ENCODE results near the gene NOP56.

NOP56 gene

DNA sequence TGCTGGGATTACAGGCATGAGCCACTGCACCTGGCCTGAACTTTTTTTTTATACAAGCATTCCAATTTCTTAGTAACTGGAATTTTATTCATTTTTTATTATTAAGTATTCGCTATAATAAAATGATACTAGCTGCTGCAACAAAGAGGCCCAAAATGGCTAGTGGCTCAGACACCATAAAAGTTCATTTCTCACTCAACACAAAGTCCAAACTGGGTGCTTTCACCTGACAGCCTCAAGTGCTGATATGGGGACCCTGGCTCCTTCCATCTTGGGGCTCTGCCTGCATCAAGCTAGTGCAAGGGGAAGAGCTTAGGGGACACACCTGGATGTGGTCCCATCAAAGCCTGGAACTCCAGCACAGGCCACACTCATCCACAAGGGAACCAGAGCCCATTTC is 12.2 kb upstream of the NOP56 start:
- TF ChIP-seq, protein P1, sequence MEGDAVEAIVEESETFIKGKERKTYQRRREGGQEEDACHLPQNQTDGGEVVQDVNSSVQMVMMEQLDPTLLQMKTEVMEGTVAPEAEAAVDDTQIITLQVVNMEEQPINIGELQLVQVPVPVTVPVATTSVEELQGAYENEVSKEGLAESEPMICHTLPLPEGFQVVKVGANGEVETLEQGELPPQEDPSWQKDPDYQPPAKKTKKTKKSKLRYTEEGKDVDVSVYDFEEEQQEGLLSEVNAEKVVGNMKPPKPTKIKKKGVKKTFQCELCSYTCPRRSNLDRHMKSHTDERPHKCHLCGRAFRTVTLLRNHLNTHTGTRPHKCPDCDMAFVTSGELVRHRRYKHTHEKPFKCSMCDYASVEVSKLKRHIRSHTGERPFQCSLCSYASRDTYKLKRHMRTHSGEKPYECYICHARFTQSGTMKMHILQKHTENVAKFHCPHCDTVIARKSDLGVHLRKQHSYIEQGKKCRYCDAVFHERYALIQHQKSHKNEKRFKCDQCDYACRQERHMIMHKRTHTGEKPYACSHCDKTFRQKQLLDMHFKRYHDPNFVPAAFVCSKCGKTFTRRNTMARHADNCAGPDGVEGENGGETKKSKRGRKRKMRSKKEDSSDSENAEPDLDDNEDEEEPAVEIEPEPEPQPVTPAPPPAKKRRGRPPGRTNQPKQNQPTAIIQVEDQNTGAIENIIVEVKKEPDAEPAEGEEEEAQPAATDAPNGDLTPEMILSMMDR (conservative IDR thresholded peaks at IDR 0.05; ENCODE audit: low read depth, low read length): no peak
- no peak for DNase-seq (ENCODE audit: low read depth)
- no peak overlapping the region for H3K4me3 ChIP-seq (ENCODE audit: low read depth, low read length)

DNA sequence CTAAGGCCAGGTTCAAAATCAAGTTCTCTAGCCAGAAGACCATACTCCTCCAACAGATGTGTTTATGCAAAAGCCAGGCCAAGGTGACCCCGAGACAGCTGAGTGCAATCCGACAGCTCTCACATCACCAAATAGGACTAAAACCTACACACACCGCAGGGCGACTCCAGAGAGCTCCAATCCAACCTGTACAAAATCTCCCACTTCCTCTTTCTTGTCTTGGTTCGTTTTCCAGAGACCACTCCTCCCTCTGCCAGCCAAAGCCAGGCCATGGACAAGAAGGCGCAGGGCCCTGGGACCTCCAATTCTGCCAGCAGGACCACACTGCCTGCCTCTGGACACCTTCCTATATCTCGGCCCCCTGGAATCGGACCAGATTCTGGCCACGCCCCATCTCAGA is 11.5 kb upstream of the NOP56 start:
- DNase-seq (ENCODE audit: low read depth): no peak
- no peak overlapping the region for H3K4me3 ChIP-seq (ENCODE audit: low read depth, low read length)
- TF ChIP-seq, protein P1 (conservative IDR thresholded peaks at IDR 0.05; ENCODE audit: low read depth, low read length): no peak

DNA sequence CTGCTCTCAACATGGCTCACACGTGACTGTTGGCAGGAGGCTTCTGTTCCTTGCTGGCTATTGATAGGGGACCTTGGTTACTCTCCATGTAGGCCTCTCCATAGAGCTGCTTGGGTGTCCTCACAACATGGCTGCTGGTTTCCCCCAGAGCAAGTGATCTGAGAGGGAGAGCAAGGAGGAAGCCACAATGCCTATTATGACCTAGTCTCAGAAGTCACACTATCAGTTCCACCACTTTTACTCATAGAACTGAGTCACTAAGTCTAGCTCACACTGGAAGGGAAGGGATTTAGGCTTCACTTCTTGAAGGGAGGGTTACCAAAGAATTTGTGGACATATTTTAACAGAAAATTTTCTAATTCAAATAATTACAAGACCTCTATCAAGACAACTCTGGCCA is 8.7 kb upstream of the NOP56 start:
- TF ChIP-seq, protein P1 (conservative IDR thresholded peaks at IDR 0.05; ENCODE audit: low read depth, low read length): no peak
- no peak for DNase-seq (ENCODE audit: low read depth)
- H3K4me3 ChIP-seq (ENCODE audit: low read depth, low read length): no peak overlapping the region

DNA sequence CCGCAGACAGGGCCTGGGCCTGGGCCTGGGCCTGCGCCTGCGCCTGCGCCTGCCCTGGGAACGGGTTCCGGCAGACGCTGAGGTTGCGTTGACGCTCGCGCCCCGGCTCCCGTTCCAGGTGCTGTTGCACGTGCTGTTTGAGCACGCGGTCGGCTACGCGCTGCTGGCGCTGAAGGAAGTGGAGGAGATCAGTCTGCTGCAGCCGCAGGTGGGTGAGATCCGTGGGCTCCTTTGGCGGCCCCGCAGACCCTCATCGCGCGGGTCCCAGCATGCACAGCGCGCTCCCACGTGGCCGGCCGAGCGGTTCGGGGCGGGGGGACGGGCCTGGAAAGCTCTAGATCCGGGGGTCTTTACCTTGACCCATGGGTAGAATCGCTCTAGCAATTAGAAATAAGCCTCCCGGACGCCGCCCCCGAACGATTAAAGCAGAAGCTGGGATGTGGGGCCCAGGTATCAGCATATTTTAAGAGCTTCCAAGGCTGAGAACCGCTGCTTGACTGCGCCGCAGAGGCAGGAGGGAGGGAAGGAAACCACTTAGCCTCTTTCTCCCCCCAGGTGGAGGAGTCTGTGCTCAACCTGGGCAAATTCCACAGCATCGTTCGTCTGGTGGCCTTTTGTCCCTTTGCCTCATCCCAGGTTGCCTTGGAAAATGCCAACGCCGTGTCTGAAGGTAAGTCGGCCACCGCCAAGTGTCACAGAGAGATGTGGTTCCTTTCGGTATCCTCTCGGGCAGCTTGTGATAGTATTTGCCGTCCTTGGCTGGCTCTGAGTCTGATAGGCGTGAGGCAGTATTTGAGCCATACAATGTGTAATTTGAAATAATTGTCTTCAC is 508 bp downstream of the NOP56 start:
- TF ChIP-seq, protein P1 (conservative IDR thresholded peaks at IDR 0.05; ENCODE audit: low read depth, low read length): no peak
- DNase-seq (ENCODE audit: low read depth): peak; percentile 13
- H3K4me3 ChIP-seq (ENCODE audit: low read depth, low read length): peak overlapping the region; percentile 98

DNA sequence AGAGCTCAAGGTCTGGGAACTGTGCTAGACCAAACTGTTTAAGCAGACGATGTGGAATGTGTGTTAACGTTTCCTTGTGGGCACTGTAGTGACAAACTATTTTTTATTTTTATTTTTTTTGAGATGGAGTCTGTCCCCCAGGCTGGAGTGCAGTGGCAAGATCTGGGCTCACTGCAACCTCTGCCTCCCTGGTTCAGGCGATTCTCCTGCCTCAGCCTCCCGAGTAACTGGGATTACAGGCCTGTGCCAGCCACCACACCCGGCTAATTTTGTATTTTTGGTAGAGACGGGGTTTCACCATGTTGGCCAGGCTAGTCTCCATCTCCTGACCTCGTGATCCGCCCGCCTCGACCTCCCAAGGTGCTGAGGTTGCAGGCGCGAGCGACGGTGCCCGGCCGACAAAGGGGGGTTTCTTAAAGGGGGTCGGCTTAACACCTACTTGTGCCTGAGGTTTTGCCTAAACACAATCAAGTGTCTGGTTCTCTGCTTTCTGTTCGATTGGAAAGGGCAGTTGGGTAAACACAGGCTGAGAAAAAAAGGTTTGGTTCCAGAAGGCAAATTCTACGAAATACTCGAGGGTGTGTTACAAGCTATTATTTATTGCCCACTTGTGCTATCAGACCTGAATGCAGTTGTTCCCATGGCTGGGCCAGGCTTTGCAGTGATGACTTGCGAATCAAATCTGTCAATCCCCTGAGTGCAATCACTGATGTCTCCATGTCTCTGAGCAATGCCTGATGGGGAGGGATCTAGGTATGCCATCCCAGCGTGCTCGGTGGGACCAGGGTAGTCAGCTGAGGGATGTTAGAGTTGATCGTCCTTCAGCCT is 1.3 kb downstream of the NOP56 start:
- H3K4me3 ChIP-seq (ENCODE audit: low read depth, low read length): peak overlapping the region; percentile 98
- TF ChIP-seq, protein P1 (conservative IDR thresholded peaks at IDR 0.05; ENCODE audit: low read depth, low read length): no peak
- no peak for DNase-seq (ENCODE audit: low read depth)

DNA sequence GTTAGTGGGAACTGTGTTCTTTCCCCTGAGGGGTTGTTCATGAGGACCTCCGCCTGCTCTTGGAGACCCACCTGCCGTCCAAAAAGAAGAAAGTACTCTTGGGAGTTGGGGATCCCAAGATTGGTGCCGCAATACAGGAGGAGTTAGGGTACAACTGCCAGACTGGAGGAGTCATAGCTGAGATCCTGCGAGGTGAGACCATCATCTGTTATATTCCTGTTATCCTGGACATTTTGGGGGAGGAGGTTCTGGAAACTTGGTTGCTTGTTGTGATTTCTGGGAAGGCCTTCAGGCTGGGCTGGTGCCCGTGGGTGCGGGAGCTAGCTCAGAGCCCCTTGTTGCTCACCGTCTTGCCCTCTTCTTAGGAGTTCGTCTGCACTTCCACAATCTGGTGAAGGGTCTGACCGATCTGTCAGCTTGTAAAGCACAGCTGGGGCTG is 2.0 kb downstream of the NOP56 start:
- H3K4me3 ChIP-seq (ENCODE audit: low read depth, low read length): peak overlapping the region; percentile 98
- DNase-seq (ENCODE audit: low read depth): no peak
- TF ChIP-seq, protein P1 (conservative IDR thresholded peaks at IDR 0.05; ENCODE audit: low read depth, low read length): no peak

All from choroid plexus epithelial cell (primary cell).